A673 (cell line): ENCODE results near the gene EFR3B.

ENCODE experiments used
- EZH2 ChIP-seq: fragments of 200-600 bp; sonication (generic); IDR thresholded peaks from 2 replicates; pipeline ENCODE4 v1.6.1; 2017; ENCODE audit warnings: borderline replicate concordance, low read depth, mild to moderate bottlenecking, mixed read lengths, antibody characterized with exemption, low read length; ENCODE audit not compliant: poor library complexity, severe bottlenecking
- TF ChIP-seq, protein P1 (sequence below): fragments of 300-800, 200-600 bp; sonication (generic); conservative IDR thresholded peaks from 2 replicates; pipeline ENCODE4 v1.5.1; 2017; ENCODE audit warnings: low read depth, mild to moderate bottlenecking, antibody characterized with exemption, low read length, moderate library complexity, mixed read lengths

DNA sequence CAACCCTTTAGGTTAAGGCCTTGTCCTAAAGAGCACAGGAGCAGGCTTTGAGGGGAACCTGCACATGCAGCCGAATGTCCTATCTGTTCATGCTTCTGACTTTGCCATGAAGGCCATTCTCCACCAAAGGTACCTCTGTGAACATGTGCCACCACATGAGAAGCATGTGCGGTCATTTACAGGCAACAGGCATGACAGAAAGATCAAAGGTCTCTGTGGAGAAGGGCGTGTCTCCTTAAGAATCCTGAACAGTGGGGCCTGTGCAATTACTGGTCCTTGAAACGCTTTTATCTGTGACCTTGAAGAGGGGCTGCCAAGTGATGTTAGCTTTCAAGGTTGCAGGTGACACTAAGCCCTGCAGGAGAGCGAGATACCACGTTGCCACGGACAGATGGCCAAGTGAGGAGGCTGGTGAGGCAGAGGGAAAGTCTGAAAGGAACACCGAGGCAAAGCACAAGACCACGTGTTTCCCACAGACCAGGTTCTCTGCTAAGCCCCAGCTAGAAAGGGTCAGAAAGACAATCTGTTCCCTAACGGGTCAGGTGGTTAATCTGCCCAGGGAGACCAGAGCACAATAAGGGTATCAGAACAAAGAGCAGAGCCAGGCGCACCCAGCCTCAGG is 146.0 kb downstream of the EFR3B start:
- TF ChIP-seq, protein P1, sequence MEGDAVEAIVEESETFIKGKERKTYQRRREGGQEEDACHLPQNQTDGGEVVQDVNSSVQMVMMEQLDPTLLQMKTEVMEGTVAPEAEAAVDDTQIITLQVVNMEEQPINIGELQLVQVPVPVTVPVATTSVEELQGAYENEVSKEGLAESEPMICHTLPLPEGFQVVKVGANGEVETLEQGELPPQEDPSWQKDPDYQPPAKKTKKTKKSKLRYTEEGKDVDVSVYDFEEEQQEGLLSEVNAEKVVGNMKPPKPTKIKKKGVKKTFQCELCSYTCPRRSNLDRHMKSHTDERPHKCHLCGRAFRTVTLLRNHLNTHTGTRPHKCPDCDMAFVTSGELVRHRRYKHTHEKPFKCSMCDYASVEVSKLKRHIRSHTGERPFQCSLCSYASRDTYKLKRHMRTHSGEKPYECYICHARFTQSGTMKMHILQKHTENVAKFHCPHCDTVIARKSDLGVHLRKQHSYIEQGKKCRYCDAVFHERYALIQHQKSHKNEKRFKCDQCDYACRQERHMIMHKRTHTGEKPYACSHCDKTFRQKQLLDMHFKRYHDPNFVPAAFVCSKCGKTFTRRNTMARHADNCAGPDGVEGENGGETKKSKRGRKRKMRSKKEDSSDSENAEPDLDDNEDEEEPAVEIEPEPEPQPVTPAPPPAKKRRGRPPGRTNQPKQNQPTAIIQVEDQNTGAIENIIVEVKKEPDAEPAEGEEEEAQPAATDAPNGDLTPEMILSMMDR: no peak
- no peak for TF ChIP-seq EZH2
